GM13976 (cell line): ENCODE results near the gene CIZ1.

ENCODE experiments used
- DNase-seq: peaks from one replicate; pipeline ENCODE4 v3.0.0; 2012; ENCODE audit warnings: low spot score
- in situ Hi-C: fragments of 300-500 bp; cut with MboI; formaldehyde crosslinking; loops from one replicate; pipeline ENCODE4 v1.12.0; 2022; ENCODE audit warnings: low sequenced_read_pairs, mixed read lengths, inconsistent platforms; ENCODE audit not compliant: unreplicated experiment
- TF ChIP-seq, protein P1 (sequence below): IDR thresholded peaks from 2 replicates; pipeline ENCODE4 v1.5.1; 2012; ENCODE audit warnings: borderline replicate concordance, mild to moderate bottlenecking; ENCODE audit not compliant: insufficient read depth; ENCODE audit errors: extremely low read depth, missing control alignments, control extremely low read depth

Gene CIZ1

GRCh38 chr9:128218172-128218517, 26.8 kb upstream of the CIZ1 start:
- in situ Hi-C loops, result no loop called here
- TF ChIP-seq, protein P1, sequence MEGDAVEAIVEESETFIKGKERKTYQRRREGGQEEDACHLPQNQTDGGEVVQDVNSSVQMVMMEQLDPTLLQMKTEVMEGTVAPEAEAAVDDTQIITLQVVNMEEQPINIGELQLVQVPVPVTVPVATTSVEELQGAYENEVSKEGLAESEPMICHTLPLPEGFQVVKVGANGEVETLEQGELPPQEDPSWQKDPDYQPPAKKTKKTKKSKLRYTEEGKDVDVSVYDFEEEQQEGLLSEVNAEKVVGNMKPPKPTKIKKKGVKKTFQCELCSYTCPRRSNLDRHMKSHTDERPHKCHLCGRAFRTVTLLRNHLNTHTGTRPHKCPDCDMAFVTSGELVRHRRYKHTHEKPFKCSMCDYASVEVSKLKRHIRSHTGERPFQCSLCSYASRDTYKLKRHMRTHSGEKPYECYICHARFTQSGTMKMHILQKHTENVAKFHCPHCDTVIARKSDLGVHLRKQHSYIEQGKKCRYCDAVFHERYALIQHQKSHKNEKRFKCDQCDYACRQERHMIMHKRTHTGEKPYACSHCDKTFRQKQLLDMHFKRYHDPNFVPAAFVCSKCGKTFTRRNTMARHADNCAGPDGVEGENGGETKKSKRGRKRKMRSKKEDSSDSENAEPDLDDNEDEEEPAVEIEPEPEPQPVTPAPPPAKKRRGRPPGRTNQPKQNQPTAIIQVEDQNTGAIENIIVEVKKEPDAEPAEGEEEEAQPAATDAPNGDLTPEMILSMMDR, result no peak
- no peak for DNase-seq

DNA sequence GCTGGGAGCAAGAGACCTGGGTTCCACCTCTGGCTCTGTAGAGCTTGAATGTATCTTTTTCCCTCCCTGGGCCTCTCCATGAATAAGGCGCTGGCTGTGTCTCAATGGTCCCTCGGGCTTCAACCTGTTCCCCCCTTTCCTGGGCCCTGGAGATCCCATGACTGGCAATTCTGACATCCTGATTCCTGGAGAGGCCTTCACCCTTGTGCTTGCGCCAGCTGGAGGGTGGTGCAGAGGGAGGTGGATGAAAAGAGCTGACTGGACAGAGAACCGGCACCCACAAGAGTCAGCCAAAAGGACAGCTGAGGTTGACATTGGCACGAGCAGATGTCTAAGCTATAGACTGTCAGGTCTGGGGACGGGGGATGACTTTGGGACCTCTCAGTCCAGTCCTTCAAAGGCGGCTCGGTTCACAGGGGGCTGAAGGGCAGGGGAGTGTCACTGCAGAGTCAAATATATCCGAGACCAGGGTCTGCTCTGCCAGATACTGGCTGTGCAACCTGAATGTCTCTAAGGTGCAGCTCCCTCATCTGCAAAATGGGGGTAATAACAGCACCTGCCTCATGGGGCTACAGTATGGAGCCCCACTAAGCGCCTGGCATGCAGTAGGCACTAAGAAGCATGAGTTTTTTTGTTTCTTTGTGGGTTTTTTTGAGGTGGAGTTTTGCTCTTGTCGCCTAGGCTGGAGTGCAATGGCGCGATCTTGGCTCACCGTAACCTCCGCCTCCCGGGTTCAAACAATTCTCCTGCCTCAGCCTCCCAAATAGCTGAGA, 25.6 kb upstream of the CIZ1 start:
- DNase-seq, result no peak
- TF ChIP-seq, protein P1, result no peak
- in situ Hi-C loops, result no loop called here

DNA sequence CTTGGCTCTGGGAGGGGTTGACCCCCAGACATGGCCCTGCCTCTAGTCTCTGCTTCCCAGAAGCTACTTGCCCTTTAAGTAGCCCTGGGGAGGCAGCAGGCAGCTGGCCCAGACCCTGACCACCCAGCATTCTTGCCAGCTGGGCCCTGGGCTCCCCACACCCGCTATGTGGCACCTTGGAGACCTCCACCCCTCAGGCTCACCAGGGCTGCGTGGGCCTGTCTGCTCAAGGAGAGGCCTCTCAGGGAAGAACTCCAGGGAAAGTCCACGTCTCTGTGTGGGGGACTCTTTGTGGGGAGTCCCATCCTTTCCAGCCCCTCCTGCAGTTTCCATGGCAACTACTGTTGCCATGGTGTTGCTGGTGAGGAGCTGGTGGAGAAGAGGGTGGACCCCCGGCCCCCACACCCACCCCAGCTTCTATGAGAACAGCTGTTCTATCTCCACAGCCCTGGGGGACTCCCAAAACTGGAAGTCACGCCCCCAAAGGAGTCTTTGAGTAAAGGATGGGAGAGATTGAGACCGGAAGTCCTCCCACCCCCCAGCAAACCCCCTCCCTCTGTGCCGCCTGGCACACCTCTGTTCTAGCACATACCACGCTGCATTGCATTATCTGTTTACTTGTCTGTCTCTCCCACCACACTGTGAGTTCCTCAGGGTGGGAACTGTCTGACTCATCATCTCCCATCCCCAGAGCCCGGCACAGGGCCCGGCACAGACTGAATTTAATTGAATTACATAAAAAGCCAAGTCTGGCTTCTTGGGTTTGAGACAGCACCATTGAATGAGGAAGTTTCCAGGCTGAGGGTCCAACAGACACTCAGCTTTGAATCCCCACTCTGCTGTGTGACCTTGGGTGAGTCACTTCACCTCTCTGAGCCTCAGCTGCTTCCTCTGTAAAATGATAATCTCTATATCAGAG, 24.4 kb upstream of the CIZ1 start:
- in situ Hi-C loops, result no loop called here
- TF ChIP-seq, protein P1, result no peak
- DNase-seq, result peak; percentile 68

GRCh38 chr9:128214571-128215490, 23.5 kb upstream of the CIZ1 start:
- TF ChIP-seq, protein P1, result no peak
- in situ Hi-C loops, result no loop called here
- no peak for DNase-seq

GRCh38 chr9:128213746-128214497, 22.6 kb upstream of the CIZ1 start:
- in situ Hi-C loops, result no loop called here

More at GRCh38 chr9:128213746-128214497, 22.6 kb upstream of the CIZ1 start:
- DNase-seq, result no peak
- TF ChIP-seq, protein P1, result no peak
